DOHH2 (cell line): ENCODE results near the gene CFAP61.

Experiments used
- CTCF ChIP-seq: fragments of 200-600 bp; sonication (generic); IDR thresholded peaks from one replicate; pipeline ENCODE4 v1.5.1; 2014; ENCODE audit warnings: antibody characterized with exemption, mild to moderate bottlenecking, low read depth, low read length; ENCODE audit not compliant: poor library complexity, severe bottlenecking
- EZH2phosphoT487 ChIP-seq: fragments of 200-600 bp; sonication (generic); IDR thresholded peaks from 2 replicates; pipeline ENCODE4 v1.6.1; 2017; ENCODE audit warnings: borderline replicate concordance, mild to moderate bottlenecking, antibody characterized with exemption, low read length, moderate library complexity, mixed read lengths

- no peak for TF ChIP-seq CTCF
- TF ChIP-seq EZH2phosphoT487 = no peak
Measured at GRCh38 chr20:20343932-20344331, 291.6 kb downstream of the CFAP61 start.
